Measurements from ENCODE around the gene RNF123.
"Not testable (repeated sequence)": the region's sequence is repeated elsewhere in the genome, so short reads cannot be mapped to it uniquely, and the experiment has no call there.

The RNF123 gene

DNA sequence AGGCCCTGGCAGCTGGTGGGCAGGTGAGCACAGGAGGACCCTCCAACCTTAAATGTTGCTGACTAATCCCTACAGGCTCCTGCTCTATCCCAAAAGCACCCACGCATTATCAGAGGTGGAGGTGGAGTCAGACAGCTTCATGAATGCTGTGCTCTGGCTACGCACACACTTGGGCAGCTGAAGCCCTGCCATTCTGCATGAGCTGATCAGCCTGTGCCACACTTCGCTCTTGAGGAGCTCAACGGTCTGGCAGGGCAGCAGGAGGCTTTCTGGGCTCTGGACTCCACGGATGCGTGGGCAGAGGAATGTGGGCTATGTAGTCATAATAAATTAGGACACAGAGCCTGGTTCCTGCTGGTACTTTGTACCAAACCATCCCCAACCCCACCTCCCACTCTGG is 6.2 kb upstream of the RNF123 start:
- DNase-seq: no peak

DNA sequence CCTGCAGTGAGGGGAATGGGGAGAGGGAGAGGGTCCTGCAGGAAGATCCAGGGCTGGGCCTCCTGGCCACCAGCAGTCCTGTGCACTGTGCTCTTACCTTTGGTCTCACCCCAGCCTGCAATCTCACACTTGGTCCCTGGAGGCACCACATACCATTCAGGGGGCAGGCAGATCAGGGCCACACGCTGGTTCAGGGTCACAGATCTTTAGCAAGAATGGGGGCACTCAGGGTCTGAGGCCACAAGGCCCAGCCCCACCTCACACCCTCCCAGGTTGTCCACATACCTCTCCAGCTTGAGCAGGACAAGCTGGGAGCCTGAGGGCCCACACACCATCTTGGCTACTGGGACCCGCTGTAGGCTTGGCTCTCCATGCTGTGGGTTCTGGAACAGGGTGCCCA is 4.9 kb upstream of the RNF123 start:
- not testable (repeated sequence) for DNase-seq

DNA sequence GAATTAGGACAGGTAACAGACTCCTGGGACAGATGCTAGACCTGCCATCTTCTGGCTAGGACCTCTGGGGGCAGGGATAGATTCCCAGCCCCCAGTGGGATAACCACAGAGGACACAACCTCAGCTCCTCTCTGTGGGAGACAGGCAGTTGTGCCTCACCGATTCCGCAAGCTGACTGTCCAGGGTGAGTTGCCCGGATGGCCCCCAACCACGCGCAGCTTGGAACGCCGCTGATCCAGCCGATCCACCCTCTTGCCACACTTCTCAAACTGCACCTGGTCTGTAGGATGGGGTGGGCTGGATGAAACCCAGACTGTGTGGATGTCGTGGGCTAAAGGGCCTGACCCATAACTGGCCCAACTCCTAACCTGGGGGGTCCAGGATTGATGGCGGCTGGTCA is 4.3 kb upstream of the RNF123 start:
- not testable (repeated sequence) for DNase-seq

DNA sequence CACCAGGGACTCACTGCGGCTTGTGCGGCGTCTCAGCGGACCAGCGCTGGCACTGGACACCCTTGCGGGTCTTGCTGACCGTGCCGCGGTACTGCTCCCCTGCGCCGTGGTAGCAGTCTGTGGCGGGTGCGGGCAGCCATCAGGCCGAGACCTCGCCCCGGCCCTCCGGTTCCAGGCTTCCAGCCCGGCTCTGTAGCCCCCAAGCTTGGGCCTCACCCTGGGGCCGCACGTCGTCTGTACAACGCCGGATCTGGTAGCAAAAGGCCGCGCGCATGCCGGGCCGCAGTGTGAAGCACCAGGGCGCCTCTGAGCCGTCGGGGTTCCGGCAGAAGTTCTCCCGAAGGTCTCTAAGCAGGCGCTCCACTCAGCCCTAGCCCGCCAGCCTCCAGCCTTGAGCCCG is 3.5 kb upstream of the RNF123 start:
- DNase-seq: not testable (repeated sequence)

DNA sequence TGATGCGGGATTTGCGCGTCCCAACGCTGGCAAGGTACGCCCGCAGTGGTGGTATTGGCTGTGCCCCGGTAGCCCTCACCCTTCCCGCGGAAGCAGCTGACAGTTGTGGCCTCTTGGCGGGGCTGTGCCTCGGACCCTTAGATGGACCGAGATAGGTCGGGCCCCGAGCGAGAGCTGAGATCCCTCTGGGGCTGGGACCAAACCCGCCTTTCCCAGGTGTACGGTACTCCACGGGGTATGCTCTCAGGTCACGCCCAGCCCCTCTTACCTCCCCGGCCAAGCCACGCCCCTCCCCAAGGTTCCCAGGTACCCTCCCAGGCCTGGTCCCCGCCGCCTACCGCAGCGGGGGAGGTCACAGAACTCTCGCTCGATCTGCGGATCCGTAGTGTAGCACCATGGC is 3.0 kb upstream of the RNF123 start:
- peak in 1 of 2 donors; percentile 24 for DNase-seq

DNA sequence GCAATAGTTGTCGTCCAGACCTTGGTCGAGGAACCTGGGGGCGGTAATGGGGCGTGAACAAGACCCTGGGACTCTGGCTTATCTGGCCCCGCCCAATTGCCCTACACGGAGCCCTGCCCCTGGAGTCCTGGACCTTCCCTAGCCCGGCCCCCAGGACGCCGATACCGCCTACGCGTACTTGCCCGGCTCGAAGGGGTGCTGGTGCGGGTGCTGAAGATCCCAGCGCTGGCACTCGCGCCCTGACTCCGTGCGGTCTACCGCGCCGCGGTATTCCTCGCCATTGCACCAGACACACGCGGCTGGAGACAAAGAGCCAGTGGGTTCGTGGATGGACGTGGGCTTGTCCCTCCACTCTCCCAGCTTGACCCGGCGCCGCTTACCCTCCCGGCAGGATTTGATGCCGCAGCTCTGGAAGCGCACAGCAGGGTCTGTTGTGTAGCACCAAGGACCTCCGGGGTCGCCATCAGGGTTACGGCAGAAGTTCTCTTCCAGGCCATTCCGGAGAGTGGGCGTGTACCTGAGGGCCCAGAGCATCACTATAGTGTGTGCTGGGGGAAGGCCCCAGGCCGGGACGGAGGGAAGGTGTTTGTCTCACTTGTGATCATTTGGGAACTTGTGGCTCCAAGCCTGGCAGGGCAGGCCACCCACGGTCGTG is 2.5 kb upstream of the RNF123 start:
- DNase-seq: peak; percentile 26 to 38

DNA sequence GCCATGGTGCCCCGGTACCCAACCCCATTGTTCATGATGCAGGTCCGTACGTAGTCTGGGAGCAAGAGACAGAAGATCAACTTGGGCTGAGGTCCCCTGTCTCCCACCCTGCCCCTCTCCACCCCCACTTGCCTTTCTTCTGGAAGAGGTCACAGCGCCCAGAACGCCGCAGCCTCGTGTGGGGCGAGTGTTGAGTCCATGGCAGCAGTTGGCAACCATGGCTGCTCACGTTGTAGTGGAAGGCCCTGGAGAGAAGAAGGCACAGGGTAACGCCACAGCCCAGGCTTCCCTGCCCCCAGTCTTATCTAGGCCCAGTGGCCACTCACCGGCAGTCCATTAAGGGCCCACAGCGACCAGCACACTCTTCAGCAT is 1.9 kb upstream of the RNF123 start:
- not testable (repeated sequence) for DNase-seq

DNA sequence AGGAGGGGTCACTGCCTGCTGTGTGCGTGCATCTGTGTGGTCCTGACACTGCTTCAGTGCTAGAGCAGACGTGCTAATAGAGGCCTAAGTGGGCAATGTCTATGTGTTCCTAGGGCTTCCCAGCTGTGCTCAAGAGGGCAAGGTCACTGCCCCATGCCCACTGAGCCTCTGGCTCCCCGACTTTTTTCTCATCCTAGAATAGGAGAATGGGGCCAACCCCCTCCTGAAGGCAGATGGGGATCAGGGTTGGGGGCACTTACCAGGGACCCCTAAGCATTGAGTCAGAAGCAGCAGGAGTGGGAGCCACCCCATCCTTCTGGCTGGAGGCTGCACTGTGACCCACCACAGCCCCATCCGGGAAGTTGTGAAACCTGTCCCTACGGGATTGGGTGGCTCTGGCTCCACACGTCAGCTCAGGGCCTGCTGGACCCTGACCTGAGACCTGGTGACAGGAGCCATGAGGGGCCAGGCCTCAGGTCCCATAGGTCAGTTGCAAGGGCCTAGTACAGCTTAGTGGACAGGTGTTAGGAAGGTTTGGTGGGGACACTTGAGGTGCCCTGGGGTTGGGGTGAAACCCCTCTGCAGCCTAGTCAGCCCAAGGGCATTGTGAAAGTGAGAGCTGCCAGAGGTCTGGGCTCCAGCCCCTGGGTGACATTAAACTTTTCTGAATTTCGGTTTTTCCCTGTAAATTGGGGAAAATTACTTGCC is 865 bp upstream of the RNF123 start:
- not testable (repeated sequence) for DNase-seq

DNA sequence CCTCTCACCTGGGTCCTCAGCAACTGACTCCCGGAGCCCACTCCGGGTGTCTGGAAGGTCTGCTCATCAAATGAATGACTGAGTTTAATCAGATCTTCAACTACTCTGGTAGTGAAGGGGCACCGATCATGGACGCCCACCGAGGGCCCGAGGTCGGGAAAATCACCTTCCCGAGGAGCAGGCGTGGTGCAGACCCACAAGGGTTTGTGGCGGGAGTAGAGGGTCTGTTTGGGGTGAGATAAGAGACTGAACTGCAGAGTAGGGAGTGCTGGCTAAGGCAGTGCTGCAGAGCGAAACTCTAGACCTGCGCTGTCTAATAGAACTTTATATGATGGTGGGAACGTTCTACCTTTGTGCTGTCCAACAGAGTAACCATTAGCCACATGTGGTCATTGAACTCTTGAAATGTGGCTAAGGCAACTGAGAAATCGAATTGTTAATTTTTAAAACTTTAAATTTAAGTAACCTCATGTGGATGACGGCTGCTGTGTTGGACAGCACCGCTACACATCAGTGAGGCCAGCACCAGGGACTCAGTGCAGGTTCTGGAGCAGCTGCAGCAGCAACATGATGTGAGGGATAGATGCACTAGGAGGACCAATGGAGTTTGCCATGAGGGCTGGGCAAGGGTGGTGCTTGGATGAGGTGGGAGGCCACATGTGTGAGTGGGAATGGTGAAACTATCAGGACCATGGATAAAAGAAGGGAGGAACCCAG is 709 bp downstream of the RNF123 start:
- DNase-seq: not testable (repeated sequence)

DNA sequence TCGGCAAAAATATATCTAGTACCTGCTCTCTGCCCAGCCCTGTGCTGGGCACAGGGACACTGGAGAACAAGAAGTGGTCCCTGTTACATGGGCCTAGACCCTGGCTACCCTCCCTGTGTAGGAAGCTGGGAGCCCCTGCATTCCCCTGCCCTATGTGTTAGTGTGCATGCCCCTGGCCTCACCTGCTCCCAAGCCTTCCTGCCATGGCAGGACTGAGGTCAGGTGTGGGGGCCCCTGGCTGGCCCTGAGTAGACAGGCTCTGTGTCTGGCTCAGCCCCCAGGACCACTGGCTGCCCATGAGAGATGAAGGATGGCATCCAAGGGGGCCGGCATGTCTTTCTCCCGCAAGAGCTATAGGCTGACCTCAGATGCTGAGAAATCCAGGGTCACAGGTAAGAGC is 1.5 kb downstream of the RNF123 start:
- DNase-seq: not testable (repeated sequence)

DNA sequence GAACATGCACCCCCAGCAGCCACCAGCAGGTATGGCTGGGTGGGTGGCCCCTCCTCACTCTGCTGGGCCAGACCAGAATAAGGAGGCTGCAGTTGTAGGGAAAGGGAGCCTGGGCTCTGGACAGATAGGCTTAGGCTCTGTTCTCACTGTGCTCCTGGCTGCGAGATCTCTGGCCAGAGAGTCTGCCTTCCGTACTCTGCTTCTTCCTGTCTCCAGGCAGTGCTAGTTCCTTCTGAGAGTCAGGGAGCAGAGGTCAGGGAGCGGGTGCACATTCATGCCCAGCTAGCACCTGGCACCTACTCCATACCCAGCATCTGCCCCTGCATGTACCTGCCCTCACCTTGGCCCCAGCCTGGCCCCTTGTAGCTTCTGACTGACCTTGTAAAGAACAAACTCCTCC is 2.1 kb downstream of the RNF123 start:
- DNase-seq: not testable (repeated sequence)

DNA sequence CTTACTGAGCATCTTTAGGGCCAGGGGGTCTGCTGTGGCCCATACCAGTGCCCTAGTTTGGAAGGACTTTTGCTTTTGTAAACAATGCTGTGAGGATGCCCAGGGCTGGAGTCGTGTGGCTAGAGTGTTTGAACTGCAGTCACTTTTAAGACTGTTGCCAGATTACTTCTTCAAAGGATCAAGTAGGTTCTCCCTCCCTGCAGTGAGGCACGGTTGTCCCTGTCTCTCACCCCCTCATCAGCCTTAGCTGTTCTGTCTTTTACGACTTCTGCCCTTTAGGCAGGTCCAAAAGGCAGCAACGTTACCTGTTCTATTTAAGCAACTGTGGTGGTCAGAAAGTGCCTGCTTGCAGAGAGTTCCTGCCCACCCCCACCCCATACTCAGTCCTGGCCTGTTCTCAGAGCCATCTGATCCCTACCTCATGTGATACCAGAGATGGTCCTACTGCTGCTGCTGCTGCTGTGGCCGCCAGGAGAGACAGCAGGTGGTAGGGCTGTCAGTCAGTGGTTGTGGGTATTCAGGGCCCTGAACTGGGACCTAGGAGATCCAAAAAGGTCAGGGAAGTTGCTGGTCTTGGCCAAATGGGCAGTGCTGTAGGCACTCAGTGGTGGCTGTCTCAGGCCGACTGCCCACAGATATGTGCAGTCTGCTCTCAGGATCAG is 5.2 kb downstream of the RNF123 start:
- not testable (repeated sequence) for DNase-seq

DNA sequence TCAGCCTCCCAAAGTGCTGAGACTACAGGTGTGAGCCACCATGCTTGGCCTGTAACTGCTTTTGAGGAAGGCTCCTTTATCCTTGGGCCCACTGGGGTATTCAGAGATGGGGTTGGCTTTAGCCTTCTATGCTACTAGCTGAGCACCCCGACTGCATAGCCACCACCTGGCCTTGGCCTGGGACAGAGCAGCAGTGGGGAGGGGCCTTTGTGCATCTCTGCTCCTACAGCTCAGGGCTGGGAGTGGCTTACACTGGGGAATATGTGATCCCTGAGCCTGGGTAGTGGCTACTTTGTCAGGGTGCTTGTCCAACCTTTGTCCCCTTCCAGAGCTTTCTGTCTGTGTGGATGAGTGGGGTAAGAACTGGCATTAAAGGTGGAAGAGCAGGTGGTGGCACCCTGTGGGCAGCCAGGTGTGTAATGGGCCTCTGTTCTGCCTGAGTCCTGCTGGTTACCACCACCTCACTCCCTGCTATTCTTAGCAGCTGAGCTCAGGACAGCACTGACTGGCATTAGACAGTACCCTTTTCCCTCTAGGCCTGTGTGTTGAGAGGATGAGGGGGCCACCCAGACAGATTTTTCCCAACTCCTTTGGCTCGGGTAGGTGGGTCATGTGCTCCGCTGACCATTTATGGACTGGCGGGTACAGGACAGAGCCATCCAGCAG is 6.1 kb downstream of the RNF123 start:
- DNase-seq: not testable (repeated sequence)

DNA sequence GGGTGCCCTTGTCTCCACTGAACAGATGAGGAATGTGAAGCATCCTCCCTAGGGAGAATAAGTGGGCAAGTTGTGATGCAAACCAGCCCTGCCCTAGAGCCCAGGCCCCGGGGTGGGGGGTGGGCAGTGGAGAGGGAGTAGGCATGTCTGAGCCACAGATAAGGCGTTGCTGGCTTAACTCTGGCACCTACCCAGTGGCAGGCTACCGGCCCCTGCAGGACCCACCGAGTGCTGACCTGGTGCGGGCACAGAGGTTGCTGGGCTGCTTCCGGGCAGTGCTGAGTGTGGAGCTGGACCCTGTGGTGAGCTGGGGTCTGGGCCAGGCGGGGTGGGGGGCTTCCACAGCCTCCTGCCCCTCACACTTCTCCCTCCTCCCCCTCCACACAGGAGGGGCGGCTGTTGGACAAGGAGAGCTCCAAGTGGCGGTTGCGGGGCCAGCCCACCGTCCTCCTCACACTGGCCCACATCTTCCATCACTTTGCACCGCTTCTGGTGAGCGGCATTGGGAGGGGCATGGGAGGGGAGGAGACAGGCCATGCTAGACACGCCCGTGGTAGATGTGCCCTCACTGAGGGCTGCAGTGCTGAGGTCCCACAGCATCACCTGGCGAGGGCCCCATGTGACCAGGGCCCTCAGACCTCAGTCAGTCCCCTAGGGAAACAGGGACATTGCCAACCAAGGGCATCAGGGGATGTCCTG is 10.1 kb downstream of the RNF123 start:
- DNase-seq: no peak

DNA sequence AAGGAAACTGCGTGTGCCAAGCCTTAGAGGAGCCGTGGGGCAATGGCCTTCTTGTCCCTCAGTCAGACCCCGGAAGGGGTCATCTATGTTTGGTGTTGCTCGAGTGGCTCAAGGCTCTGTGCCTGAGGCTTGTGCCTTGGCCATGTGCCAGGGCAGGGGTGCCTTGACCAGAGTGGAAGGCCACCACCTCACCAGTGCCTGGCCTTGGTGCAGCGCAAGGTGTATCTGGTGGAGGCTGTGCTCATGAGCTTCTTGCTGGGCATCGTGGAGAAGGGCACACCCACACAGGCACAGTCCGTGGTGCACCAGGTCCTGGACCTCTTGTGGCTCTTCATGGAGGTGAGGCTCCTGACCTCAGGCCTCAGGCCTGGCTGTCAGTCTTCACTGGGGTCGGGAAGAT is 10.7 kb downstream of the RNF123 start:
- DNase-seq: no peak

DNA sequence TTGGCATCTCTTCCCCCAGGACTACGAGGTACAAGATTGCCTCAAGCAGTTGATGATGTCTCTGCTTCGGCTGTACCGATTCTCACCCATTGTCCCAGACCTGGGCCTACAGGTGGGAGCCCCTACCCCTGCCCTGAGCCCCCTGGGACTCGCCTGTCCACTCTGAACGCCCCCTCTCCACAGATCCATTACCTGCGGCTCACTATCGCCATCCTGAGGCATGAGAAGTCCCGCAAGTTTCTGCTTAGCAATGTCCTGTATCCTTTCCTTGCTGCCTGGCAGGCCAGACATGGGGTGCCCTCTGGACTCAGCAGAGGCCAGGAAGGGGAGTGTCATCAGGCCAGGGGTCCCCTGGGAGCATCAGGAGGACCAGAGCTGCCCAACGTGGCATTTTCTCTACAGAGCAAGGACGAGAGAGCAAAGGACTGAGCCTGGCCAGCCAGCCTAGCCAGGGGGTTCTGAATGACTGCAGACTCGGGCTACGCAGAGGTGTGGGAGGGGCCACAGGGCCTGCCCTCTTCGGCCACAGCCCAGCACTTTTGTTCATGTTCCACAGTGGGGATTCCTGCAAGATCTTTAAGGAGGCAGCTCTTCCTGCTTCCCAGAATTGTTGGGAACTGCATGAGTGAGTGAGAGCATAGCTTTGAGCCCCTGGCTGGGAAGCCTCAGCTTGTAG is 11.2 kb downstream of the RNF123 start:
- no peak for DNase-seq

DNA sequence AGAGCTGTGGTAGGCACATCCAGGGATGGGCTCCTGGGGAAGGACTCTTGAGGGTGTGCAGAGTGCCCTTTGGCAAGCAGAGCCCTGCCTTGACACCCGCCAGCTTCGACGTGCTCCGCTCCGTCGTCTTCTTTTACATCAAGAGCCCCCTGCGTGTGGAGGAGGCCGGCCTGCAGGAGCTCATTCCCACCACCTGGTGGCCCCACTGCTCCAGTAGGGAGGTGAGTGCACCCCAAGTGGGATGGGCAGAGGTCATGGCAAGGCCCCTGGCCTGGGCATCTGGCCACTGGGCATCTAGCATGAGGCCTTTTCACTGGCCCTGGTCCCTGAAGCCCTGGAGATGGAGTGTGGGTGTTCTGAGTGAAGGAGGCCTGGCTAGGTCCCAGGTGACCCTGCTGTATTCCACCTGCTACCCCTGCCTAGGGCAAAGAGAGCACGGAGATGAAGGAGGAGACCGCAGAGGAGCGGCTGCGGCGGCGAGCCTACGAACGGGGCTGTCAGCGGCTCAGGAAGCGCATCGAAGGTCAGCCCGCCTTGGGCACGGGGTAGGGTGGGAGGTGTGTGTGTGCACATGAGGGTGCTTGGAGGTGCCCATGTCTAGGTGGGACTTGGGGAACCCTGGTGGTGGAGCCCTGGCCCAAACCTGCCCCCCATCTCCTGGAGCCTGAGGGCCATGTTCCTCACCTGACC is 12.2 kb downstream of the RNF123 start:
- no peak for DNase-seq

DNA sequence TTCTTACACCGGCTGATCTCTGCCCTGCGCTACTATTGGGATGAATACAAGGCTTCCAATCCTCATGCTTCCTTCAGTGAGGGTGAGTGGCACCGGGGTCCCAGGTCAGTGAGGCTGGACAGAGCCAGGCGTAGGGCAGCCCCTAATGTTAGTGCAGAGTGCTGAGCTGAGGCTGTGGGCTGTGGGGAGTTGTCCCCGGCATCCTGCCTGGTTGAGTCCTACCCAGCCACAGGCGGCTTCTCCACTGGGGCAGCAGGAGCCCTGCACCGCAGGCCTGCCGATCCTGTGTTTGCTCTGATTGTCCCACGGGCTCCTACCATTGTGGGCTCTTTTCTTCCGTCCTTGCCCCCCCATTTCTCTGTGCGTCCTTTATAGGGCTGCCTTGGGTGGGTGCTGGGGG is 13.3 kb downstream of the RNF123 start:
- DNase-seq: no peak

DNA sequence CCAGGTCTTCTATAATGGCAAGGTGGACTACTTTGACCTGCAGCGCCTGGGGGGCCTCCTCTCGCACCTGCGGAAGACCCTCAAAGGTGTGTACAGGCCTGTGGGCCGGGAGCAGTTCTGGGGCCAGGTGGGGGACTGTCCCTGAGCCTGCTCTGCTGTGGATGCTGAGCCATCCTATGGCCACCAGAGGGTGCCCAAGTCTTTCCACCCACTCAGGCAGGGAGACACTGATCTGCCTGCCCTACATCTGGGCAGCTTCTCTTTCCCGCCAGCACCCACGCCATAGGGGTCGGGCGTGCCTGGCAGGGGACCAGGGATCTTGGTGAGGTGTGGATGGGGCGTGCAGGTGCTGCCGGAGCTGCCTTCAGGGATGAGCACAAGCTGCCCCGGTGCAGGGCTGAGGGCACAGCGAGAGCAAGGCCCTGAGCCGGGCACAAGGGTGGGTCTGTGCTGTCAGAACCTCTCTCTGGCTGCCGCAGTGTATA is 14.1 kb downstream of the RNF123 start:
- peak; percentile 51 to 56 for DNase-seq

DNA sequence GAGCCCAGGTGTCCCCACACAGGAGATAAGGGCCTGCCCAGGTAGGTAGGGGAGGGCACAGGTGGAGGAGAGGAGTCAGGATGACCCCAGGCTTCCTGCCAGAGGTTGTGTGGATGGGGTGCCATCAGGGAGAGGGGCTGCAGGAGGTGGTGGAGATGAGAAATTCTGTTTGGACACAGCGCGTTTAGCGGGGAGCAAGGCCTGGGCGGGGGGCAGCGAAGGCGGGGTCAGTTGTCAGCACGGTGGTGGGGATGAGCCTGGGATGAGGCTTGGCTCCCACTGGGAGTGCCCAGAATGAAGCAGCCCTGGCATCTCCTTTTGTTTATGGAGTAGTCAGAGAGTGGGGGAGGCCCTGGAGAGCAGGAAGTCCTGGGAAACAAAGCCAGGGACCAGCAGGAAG is 14.6 kb downstream of the RNF123 start:
- DNase-seq: no peak

DNA sequence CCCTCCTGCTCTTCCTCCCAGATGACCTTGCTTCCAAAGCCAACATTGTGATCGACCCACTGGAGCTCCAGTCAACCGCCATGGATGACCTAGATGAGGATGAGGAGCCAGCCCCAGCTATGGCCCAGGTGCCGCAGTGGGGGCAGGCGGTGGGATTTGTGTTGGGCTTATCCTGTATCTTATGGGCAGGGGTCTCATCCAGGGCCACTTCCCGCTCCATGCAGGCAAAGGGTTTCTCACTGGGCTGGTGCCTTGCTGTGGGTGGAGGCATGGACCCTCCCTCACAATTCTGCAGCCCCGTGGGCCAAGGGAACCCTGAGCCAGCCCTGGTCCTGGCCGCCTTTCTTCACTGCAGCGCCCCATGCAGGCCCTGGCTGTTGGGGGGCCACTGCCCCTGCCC is 15.3 kb downstream of the RNF123 start:
- DNase-seq: no peak
